HL-60 (cell line): ENCODE data around the gene MRPL37.
"Not testable (repeated sequence)": the region's sequence is repeated elsewhere in the genome, so short reads cannot be mapped to it uniquely, and the experiment has no call there.

Experiments
- DNase-seq, 2 experiments: peaks; one replicate each; pipeline ENCODE4 v3.0.0-alpha.2; 2010 to 2020; ENCODE audit warnings: low read depth in 1 of 2, low spot score in 1 of 2
- H3K27ac ChIP-seq: fragments of 250-450 bp; sonication (Bioruptor Pico); replicated peaks from 2 replicates; pipeline ENCODE4 v1.5.1; 2020; ENCODE audit warnings: mild to moderate bottlenecking, moderate library complexity
- H3K27me3 ChIP-seq: fragments of 250-450 bp; sonication (Bioruptor Pico); 2 replicates; pipeline ENCODE4 v1.5.1; 2021; ENCODE audit warnings: mild to moderate bottlenecking, moderate library complexity; ENCODE audit not compliant: insufficient read depth, poor library complexity, severe bottlenecking
- H3K4me3 ChIP-seq: replicated peaks from 2 replicates; pipeline ENCODE4 v1.5.1; 2011; ENCODE audit warnings: mild to moderate bottlenecking, control low read depth, low read length; ENCODE audit not compliant: insufficient read depth
- GABPA ChIP-seq: IDR thresholded peaks from 2 replicates; pipeline ENCODE4 v1.6.1; 2012; ENCODE audit warnings: low read depth
- POLR2AphosphoS5 ChIP-seq: IDR thresholded peaks from 2 replicates; pipeline ENCODE4 v1.6.1; 2012; ENCODE audit warnings: low read depth
- SPI1 ChIP-seq: IDR thresholded peaks from 2 replicates; pipeline ENCODE4 v1.6.1; 2012; ENCODE audit warnings: low read depth, mild to moderate bottlenecking, borderline replicate concordance
- TF ChIP-seq, protein P1 (sequence below): IDR thresholded peaks from one replicate; pipeline ENCODE4 v1.5.1; 2011; ENCODE audit warnings: low read length, control low read depth, inconsistent platforms; ENCODE audit not compliant: insufficient read depth
- TF ChIP-seq, protein P2 (sequence below): IDR thresholded peaks from 2 replicates; pipeline ENCODE4 v1.6.1; 2012; ENCODE audit warnings: low read depth; ENCODE audit not compliant: insufficient replicate concordance

The MRPL37 gene

DNA sequence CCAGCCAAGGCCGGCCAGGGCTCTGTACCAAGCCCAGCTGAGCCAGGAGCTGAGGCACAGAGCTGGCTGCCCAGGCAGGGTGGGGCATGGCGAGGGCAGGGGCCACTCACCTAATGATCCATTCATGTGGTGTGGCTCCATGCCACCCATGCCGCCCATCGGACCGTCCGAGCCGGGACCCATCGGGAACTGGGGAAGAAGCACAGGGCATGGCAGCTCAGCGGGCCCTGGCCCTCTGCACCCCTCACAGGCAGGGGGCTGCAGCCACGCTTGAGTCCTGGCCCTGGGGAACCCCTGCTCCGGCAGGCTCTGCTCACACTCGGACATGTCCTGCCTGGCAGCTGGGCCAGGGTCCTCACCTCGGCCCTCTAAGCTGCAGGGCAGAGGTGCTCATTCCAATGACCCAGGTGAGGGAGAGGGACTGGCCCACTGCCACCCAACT, 28.7 kb downstream of the MRPL37 start:
- TF ChIP-seq POLR2AphosphoS5 (no peak), GABPA (no peak), SPI1 (no peak)
- TF ChIP-seq, protein P1, sequence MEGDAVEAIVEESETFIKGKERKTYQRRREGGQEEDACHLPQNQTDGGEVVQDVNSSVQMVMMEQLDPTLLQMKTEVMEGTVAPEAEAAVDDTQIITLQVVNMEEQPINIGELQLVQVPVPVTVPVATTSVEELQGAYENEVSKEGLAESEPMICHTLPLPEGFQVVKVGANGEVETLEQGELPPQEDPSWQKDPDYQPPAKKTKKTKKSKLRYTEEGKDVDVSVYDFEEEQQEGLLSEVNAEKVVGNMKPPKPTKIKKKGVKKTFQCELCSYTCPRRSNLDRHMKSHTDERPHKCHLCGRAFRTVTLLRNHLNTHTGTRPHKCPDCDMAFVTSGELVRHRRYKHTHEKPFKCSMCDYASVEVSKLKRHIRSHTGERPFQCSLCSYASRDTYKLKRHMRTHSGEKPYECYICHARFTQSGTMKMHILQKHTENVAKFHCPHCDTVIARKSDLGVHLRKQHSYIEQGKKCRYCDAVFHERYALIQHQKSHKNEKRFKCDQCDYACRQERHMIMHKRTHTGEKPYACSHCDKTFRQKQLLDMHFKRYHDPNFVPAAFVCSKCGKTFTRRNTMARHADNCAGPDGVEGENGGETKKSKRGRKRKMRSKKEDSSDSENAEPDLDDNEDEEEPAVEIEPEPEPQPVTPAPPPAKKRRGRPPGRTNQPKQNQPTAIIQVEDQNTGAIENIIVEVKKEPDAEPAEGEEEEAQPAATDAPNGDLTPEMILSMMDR: no peak
- TF ChIP-seq, protein P2, sequence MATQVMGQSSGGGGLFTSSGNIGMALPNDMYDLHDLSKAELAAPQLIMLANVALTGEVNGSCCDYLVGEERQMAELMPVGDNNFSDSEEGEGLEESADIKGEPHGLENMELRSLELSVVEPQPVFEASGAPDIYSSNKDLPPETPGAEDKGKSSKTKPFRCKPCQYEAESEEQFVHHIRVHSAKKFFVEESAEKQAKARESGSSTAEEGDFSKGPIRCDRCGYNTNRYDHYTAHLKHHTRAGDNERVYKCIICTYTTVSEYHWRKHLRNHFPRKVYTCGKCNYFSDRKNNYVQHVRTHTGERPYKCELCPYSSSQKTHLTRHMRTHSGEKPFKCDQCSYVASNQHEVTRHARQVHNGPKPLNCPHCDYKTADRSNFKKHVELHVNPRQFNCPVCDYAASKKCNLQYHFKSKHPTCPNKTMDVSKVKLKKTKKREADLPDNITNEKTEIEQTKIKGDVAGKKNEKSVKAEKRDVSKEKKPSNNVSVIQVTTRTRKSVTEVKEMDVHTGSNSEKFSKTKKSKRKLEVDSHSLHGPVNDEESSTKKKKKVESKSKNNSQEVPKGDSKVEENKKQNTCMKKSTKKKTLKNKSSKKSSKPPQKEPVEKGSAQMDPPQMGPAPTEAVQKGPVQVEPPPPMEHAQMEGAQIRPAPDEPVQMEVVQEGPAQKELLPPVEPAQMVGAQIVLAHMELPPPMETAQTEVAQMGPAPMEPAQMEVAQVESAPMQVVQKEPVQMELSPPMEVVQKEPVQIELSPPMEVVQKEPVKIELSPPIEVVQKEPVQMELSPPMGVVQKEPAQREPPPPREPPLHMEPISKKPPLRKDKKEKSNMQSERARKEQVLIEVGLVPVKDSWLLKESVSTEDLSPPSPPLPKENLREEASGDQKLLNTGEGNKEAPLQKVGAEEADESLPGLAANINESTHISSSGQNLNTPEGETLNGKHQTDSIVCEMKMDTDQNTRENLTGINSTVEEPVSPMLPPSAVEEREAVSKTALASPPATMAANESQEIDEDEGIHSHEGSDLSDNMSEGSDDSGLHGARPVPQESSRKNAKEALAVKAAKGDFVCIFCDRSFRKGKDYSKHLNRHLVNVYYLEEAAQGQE: no peak
- no peak for DNase-seq
- Histone ChIP-seq H3K27ac (no peak overlapping the region), H3K4me3 (no peak overlapping the region), H3K27me3 (no peaks in the 10 kb centered on the region)

DNA sequence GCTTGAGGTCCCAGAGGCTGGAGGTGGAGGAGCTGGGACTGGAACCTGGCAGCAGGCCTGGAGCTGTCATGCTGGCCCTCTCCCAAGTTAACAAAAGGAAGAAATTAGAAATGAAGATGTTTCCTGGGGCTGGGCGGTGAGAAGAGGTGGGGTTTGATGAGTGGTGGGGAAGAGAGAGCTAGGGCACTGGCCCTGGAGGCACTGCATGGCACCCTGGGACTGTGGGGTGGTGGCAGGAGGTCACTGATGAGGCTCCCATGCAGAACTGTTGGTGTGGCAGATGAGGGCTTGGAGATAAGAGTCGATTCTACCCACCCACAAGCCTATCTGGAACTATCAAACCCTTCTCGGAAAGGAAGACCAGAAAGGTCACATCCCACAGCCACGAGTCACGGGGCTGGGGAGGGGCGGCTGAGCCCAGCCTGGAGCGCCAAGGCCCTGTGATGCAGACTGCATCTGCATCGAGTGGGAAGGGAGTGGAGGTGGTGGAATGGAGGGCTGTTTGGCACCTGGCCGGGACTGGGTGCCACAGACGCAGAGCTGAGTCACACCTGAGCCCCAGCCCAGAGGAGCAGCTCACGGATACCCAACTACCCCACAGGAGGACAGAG, 29.4 kb downstream of the MRPL37 start:
- no peak overlapping the region for H3K27ac ChIP-seq
- H3K4me3 ChIP-seq: no peak overlapping the region
- no peaks in the 10 kb centered on the region for H3K27me3 ChIP-seq
- no peak for DNase-seq
- TF ChIP-seq SPI1 (no peak), POLR2AphosphoS5 (no peak), GABPA (no peak)
- TF ChIP-seq, protein P2: no peak
- TF ChIP-seq, protein P1: no peak

DNA sequence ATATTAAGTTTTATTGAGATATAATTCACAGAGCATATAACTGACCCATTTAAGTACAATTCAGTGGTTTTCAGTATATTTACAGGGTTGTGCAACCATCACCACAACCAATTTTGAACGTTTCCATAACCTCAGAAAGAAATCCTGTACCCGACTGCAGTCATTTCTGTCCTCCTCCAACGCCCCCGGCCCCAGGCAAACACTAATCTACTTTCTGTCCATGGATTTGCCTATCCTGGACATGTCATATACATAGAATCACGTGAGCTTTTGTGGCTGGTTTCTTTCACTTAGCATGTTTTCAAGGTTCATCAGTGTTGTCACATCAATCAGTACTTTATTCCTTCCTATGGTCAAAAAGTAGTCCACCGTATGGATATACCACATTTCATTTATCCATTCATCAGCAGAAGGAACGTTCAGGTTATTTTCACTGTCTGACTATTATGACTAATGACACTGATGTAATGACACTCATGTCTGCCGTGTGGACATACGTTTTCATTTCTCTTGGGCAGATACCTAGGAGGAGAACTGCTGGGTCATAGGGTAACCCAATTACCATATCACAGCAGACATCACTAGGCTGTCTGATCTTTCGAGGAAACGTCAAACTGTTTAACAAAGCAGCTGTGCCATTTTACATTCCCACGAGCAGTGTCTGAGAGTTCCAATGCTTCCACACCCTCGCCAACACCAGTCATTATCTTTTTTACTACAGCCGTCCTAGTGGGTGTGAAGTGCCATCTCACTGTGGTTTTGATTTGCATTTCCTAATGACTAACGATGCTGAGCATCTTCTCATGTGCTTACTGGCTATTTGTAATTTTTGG, 30.8 kb downstream of the MRPL37 start:
- DNase-seq: no peak
- Histone ChIP-seq H3K27ac (no peak overlapping the region), H3K4me3 (no peak overlapping the region), H3K27me3 (no peaks in the 10 kb centered on the region)
- TF ChIP-seq SPI1 (no peak), POLR2AphosphoS5 (no peak), GABPA (no peak)
- TF ChIP-seq, protein P2: no peak
- TF ChIP-seq, protein P1: no peak

DNA sequence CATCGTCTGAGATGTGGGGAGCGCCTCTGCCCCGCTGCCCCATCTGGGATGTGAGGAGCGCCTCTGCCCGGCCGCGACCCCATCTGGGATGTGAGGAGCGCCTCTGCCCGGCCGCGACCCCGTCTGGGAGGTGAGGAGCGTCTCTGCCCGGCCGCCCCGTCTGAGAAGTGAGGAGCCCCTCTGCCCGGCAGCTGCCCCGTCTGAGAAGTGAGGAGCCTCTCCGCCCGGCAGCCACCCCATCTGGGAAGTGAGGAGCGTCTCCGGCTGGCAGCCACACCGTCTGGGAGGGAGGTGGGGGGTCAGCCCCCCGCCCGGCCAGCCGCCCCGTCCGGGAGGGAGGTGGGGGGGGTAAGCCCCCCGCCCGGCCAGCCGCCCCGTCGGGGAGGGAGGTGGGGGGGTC, 33.2 kb downstream of the MRPL37 start:
- H3K27ac ChIP-seq, H3K4me3 ChIP-seq: not testable (repeated sequence)

More for the DNA sequence above, 33.2 kb downstream of the MRPL37 start:
- not testable (repeated sequence) for H3K27me3 ChIP-seq, DNase-seq
